ENCODE data around the gene ACTN3. TPM values are rescaled to one million over a fixed set of nuclear protein-coding genes. Genes with fewer than 3 reads are reported as not detected.
A peak's percentile ranks its signal among the peaks of the same experiment; 100 is the strongest.
"Not testable (repeated sequence)": the region's sequence is repeated elsewhere in the genome, so short reads cannot be mapped to it uniquely, and the experiment has no call there.

ACTN3 gene
- total and polyA plus RNA-seq, 5 experiments from 2014 or later: 0.08 to 0.27 TPM; not detected in 3

DNA sequence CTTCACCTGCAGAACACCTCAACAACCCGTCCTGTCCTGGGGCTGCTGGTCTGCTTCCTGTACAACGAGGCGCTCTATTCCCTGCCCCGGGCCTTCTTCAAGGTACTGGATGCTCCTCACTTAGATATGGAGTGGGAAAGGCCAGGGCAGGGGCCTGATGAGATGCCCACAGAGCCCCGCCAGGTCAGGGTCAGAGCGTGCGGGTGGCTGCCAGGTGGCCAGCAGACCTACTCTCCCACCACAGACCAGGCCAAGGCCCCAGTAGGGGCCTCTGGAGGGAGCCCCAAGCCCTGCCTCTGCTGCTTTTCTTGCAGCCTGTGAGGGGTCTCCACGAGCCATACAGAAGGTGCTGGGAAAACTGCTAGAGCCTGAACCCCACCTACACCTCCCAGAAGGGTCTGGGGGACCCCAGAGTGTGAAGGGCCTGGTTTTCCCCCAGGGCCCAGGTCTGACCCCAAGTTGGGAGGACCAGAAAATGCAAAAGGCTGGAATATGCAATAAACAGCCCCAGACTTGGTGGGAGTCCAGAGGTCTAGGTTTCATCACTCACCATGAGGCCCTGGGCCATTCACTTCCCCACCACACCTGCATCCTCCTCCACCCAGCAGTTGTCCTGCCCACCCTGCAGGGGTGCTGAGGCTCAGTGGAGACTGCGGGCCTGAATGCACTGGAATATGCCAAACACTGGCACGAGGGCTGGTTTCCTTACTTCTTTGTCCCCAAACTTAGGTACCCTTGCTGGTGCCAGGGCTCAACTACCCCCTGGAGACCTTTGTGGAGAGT is 15.6 kb upstream of the ACTN3 start:
- Mint-ChIP-seq H3K4me1 (peaks cover 0 to 9% (median 4%) of the 10 kb centered on the region in 4 donors), H3K27ac (peak overlapping the region in 3 of 10 donors; percentile 7 to 79 (median 25)), H3K27me3 (no peaks in the 10 kb centered on the region), H3K4me3 (no peak overlapping the region), H3K36me3 (peaks cover 0 to 31% (median 2%) of the 10 kb centered on the region in 3 donors), H3K9me3 (no peaks in the 10 kb centered on the region)
- no peak for DNase-seq
- POLR2A ChIA-PET: no interaction called here
- ATAC-seq: no peak

DNA sequence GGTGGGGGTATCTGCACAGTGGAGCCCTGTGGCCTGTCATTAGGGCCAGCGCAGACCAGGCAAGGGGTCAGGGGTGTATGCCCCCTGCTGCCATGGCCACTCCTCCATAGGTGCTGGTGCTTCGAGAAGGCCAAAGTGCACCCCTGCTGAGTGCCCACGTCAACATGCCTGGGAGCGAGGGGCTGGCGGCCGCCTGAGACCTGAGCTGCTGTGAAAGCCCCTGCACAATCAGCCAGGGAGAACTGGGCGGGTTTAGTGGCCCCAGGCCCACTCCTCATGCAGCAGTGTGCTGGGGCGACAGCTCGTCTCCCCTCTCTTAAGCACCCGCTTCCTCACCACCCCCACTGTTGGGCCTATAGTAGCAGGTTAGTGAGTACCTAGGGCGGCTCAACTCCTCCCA is 14.9 kb upstream of the ACTN3 start:
- peaks cover 0 to 35% (median 2%) of the 10 kb centered on the region in 3 donors for H3K36me3 Mint-ChIP-seq
- H3K27ac Mint-ChIP-seq: peak overlapping the region in 1 of 10 donors; percentile 83
- ATAC-seq: no peak
- no peaks in the 10 kb centered on the region for H3K9me3 Mint-ChIP-seq
- POLR2A ChIA-PET: no interaction called here
- no peak for DNase-seq
- no peaks in the 10 kb centered on the region for H3K27me3 Mint-ChIP-seq
- no peak overlapping the region for H3K4me3 Mint-ChIP-seq
- peaks cover 0 to 9% (median 4%) of the 10 kb centered on the region in 4 donors for H3K4me1 Mint-ChIP-seq

DNA sequence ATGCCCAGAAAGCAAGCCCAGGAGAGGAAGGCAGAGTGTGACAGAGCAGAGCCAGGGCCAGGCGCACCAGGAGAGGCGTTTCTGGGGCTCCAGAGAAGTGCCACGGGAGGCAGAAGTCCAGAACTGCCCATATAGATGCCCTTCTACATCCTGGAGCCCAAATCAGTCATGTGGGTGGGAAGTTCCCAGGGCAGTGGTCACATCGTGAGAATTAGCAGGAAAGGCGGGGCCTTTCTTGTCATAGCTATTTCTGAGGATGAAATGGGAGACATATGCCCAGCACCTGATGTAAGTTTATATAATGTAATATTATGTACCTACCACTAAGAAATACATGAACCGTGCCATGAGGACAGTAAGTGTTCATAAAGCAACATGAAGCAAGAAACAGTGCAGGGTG is 13.9 kb upstream of the ACTN3 start:
- no peak for DNase-seq
- no peaks in the 10 kb centered on the region for H3K27me3 Mint-ChIP-seq
- peaks cover 0 to 40% (median 2%) of the 10 kb centered on the region in 3 donors for H3K36me3 Mint-ChIP-seq
- H3K4me1 Mint-ChIP-seq: peaks cover 0 to 11% (median 4%) of the 10 kb centered on the region in 4 donors
- no peaks in the 10 kb centered on the region for H3K9me3 Mint-ChIP-seq
- no peak overlapping the region for H3K4me3 Mint-ChIP-seq
- H3K27ac Mint-ChIP-seq: peak overlapping the region in 3 of 10 donors; percentile 27 to 83 (median 52)
- POLR2A ChIA-PET: interaction anchor here (1.1 kb wide), 1 partner anchor 1199 kb away, joined by 3 read pairs; the partner anchor contains the start of gene DPF2
- no peak for ATAC-seq

DNA sequence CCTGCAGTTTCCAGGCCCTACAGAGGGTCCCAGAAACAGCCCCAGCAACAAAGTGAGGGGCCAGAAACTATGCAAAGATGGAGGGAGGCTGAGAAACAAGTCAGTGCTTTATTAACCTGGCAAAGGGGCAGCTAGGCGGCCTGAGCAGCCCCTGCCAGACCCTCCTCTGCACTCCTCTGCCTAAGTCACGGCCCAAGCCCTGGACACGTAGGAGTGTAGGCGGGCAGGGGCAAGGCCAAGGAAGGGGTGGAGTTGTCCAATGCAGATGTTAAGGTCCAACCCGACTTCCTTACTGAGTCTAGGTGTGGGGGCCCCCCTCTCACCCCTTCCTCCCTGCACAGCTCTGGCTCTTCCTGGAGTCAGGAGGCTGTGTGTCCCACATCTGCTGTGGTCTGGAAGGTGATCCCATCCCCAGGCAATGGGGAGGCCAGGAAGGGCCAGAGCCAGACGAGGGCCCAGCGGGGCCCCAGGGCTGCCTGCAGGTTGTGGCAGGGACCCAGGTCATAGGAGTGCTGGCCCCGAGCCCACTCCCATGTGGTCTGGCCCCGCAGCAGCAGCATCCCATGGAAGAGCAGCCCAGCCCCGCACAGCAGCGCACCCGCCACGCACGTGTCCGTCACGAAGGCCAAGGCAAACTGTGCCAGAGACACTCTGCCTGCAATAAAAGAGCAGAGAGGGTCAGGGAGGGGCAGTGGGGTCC is 7.4 kb upstream of the ACTN3 start:
- no peak for ATAC-seq
- H3K27me3 Mint-ChIP-seq: no peaks in the 10 kb centered on the region
- no peak overlapping the region for H3K27ac Mint-ChIP-seq
- DNase-seq: no peak
- no peak overlapping the region for H3K4me3 Mint-ChIP-seq
- peaks cover 0 to 71% (median 6%) of the 10 kb centered on the region in 3 donors for H3K36me3 Mint-ChIP-seq
- POLR2A ChIA-PET: no interaction called here
- no peaks in the 10 kb centered on the region for H3K9me3 Mint-ChIP-seq
- H3K4me1 Mint-ChIP-seq: peaks cover 26 to 36% (median 34%) of the 10 kb centered on the region in 4 donors

DNA sequence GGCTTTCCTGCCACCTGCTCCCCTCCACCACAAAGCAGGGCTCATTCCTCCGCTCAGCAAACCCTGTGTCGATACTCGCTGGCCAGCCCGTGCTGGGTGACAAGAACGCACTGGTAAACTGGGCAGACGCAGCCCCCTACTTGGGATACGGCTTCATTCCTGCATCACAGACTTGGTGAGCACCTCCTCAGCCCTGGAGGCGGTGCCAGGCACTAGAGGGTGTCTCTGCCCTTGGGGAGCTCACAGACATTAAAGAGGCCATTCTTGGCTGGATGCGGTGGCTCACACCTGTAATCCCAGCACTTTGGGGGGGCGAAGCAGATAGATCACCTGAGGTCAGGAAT is 6.9 kb upstream of the ACTN3 start:
- ATAC-seq: no peak
- Mint-ChIP-seq H3K4me1 (peaks cover 30 to 39% (median 35%) of the 10 kb centered on the region in 4 donors), H3K36me3 (peaks cover 0 to 69% (median 6%) of the 10 kb centered on the region in 3 donors), H3K4me3 (no peak overlapping the region), H3K27me3 (no peaks in the 10 kb centered on the region), H3K9me3 (no peaks in the 10 kb centered on the region), H3K27ac (no peak overlapping the region)
- DNase-seq: no peak
- POLR2A ChIA-PET: interaction anchor here (0.6 kb wide), 1 partner anchor 1009 kb away, joined by 3 read pairs; no protein-coding TSS in a partner anchor

DNA sequence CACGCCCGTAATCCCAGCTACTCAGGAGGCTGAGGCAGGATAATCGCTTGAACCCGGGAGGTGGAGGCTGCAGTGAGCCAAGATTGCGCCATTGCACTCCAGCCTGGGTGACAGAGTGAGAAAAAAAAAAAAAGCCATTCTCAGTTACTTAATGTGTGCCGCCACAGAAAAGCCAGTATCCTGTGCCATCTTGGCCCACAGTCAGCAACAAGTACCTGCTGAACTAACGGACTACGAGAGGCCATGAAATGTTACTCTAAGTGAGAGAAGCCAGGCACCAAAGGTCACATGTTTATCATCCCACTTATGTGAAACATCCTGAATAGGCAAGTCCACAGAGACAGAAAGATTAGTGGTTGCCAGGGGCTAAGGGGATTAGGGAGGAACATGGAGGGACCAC is 6.1 kb upstream of the ACTN3 start:
- not testable (repeated sequence) for H3K27me3 Mint-ChIP-seq, ATAC-seq, DNase-seq, H3K4me3 Mint-ChIP-seq, H3K9me3 Mint-ChIP-seq
- Mint-ChIP-seq H3K27ac (peak overlapping the region in 3 of 10 donors; percentile 61 to 84 (median 76)), H3K36me3 (peaks cover 0 to 63% (median 6%) of the 10 kb centered on the region in 3 donors), H3K4me1 (peaks cover 35 to 46% (median 38%) of the 10 kb centered on the region in 4 donors)
- POLR2A ChIA-PET: interaction anchor here (2.8 kb wide), 1 partner anchor 137 kb away, joined by 9 read pairs; the partner anchor contains the start of gene RBM4B

DNA sequence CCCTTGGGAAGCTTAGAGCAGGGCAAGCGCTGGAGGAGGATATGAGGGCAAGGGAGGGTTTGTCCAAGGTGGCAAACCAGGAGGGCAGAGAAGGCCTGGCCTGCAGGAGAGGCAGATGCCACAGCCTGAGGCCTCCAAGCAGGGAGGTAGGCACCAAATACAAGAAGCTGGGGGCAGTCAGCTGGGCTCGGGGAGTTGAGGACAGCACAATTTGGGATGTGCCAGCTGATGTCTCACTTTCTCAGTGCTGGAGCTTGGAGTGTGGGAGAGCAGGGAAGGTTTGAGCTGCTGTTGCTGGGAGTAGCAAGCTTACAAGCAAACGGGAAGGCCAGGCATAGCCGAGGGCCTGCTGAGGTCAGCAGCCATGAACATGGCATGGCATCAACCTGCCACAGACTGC is 4.8 kb upstream of the ACTN3 start:
- Mint-ChIP-seq H3K4me1 (peaks cover 34 to 47% (median 43%) of the 10 kb centered on the region in 4 donors), H3K9me3 (no peaks in the 10 kb centered on the region), H3K4me3 (peak overlapping the region in 6 of 10 donors; percentile 3 to 79 (median 54)), H3K27ac (peak overlapping the region in 9 of 10 donors; percentile 14 to 90 (median 77)), H3K36me3 (peaks cover 0 to 52% (median 6%) of the 10 kb centered on the region in 3 donors), H3K27me3 (no peaks in the 10 kb centered on the region)
- POLR2A ChIA-PET: interaction anchor here (0.6 to 2.8 kb wide), 2 partner anchors 18 to 136 kb away, joined by 4 to 9 read pairs; partner anchors contain the start of gene RBM4B
- ATAC-seq: no peak
- DNase-seq: no peak

DNA sequence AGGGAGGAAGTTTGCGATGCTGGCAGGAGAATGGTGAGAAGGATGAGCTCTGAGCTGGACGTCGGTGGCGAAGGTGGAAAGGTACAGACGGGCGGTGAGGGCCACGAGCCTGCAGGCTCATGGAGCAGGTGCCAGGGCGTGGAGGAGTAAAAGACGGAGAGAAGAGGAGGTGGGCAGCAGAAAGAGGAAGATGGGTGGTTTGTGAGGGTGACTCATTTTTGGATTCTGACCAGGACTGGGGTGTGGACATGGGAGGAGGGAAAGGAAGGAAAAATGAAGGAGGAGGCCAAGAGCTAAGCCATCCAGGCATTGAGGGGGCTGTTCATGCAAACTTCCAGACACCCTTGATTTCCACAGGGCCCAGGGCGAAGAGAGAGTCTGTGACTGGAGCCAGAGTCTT is 4.3 kb upstream of the ACTN3 start:
- no peaks in the 10 kb centered on the region for H3K27me3 Mint-ChIP-seq
- H3K36me3 Mint-ChIP-seq: peaks cover 0 to 48% (median 6%) of the 10 kb centered on the region in 3 donors
- H3K9me3 Mint-ChIP-seq: no peaks in the 10 kb centered on the region
- H3K27ac Mint-ChIP-seq: peak overlapping the region in 8 of 10 donors; percentile 81 to 97 (median 90)
- peaks cover 32 to 47% (median 43%) of the 10 kb centered on the region in 4 donors for H3K4me1 Mint-ChIP-seq
- ATAC-seq (no peak), DNase-seq (no peak)
- H3K4me3 Mint-ChIP-seq: peak overlapping the region in 7 of 10 donors; percentile 51 to 79 (median 68)
- POLR2A ChIA-PET: interaction anchor here (0.6 to 2.8 kb wide), 3 partner anchors 19 to 135 kb away, joined by 4 to 9 read pairs (median 6); partner anchors contain the start of genes BBS1 and RBM4B

DNA sequence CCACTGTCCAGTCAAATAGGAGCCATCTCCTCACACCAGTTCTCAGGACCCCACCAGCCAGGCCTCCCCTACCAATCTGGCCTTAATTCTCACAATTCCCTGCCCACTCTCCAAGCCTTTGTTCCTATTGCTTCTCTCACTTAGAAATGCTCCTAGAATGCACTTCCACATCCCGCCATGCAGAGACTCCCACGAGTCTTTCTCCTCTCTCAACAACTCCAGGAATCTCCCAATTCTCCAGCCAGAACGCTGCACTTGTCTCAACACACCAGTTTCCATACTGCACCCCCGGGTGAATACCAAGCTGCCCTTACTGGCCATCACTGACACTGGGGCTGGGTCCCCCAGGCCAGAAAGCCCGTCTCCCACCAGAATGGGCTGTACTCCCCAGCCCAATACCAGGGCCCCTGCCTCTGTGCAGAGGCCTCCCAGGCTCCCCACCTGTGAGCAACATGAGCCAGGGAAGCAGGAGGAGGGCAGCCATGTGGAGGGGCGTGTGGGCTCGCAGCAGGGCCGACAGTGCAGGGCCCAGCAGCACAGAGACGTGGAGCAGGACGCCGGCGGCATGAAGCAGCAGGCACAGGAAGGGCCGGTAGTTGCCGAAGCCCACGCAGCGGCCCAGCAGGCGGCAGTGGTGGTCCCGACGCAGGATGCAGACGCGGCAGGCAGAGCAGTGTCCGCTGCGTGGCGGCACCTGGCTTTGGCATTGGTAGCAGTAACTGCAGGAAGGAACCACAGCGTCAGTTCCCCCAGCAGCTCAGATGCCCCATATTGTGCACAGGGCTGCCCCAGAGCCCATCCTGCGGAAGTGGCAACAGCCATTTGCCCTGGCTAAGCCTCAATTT is 3.2 kb upstream of the ACTN3 start:
- peak overlapping the region; percentile 88 to 97 (median 92) for H3K27ac Mint-ChIP-seq
- H3K36me3 Mint-ChIP-seq: peaks cover 0 to 38% (median 3%) of the 10 kb centered on the region in 3 donors
- H3K4me3 Mint-ChIP-seq: peak overlapping the region; percentile 57 to 88 (median 78)
- DNase-seq (peak; percentile 52 to 89 (median 67)), ATAC-seq (peak; percentile 74 to 84)
- POLR2A ChIA-PET: interaction anchor here (0.6 to 3.7 kb wide), 7 partner anchors 25 to 135 kb away, joined by 3 to 41 read pairs (median 9); partner anchors contain the start of genes BBS1, CTSF, RBM14 and RBM4
- no peaks in the 10 kb centered on the region for H3K9me3 Mint-ChIP-seq
- H3K27me3 Mint-ChIP-seq: no peaks in the 10 kb centered on the region
- peaks cover 31 to 47% (median 43%) of the 10 kb centered on the region in 4 donors for H3K4me1 Mint-ChIP-seq

DNA sequence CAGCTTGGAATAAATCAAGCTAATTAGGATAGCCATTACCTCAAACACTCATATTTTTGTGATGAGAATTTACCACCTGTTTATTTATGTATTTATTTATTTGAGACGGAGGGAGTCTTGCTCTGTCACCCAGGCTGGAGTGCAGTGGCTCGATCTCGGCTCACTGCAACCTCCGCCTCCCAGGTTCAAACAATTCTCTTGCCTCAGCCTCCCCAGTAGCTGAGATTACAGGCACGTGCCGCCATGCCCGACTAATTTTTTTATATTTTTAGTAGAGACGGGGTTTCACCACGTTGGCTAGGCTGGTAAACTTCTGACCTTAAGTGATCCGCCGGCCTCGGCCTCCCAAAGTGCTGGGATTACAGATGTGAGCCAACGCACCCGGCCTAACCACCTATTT is 1.8 kb upstream of the ACTN3 start:
- Mint-ChIP-seq H3K4me1 (peaks cover 36 to 47% (median 43%) of the 10 kb centered on the region in 4 donors), H3K27ac (peak overlapping the region; percentile 71 to 96 (median 92)), H3K4me3 (peak overlapping the region; percentile 84 to 95 (median 87)), H3K36me3 (peaks cover 0 to 31% (median 0%) of the 10 kb centered on the region in 3 donors)
- not testable (repeated sequence) for H3K27me3 Mint-ChIP-seq, H3K9me3 Mint-ChIP-seq, ATAC-seq, DNase-seq
- POLR2A ChIA-PET: interaction anchor here (1.0 to 3.7 kb wide), 11 partner anchors 10 to 133 kb away, joined by 3 to 41 read pairs (median 7); partner anchors contain the start of genes CCDC87, CTSF, PELI3 and RBM14

DNA sequence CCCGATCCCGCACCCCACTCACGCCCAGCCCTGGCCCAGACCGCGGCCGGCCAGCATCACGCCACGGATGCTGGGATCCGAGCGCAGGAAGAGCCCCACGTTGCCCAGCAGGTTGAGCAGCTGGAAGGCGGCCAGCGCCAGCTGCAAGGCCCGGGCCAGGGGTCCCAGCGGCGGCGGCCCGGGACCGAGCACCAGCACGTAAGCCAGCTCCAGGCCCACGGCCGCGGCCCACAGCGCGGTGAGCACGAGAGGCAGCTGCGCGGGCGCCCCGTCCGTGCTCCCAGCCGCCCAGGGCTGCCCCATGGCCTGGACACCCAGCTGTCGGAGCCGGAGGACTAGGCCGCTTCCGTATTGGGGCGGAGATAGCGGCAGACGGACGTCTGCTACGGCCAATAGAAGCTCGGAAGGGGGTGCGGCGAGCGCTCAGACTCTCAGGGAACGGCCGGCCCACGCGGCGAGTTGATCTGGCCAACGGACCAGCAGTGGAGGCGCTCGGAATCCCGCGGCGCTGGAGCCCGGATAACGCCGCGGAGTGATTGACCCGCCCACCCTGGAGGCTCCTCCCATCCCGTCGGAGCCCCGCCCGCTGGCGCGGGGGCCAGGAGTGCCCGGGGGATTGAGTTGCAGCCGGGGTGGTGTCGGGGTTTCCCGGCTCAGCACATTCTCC is 869 bp upstream of the ACTN3 start, which contains the start of gene ZDHHC24:
TSS of gene ZDHHC24 (minus strand) at position 348 of the 667 bp plus-strand sequence. CDS start at position 303, 45 bp downstream.
- Mint-ChIP-seq H3K4me3 (peak within 1 kb of the TSS; percentile 85 to 95 (median 88)), H3K4me1 (peaks cover 36 to 47% (median 41%) of the 10 kb centered on the region in 4 donors), H3K27ac (peak within 1 kb of the TSS; percentile 71 to 96 (median 92)), H3K9me3 (no peaks in the 10 kb centered on the region), H3K36me3 (peaks cover 0 to 24% (median 0%) of the 10 kb centered on the region in 3 donors), H3K27me3 (no peaks in the 10 kb centered on the region)
- ATAC-seq: peak; percentile 77 to 78
- POLR2A ChIA-PET: interaction anchor here (1.0 to 3.7 kb wide), 18 partner anchors 9 to 132 kb away, joined by 3 to 41 read pairs (median 6); partner anchors contain the start of genes BBS1, CCDC87, CTSF and DPP3
- peak; percentile 64 to 84 (median 77) for DNase-seq

Measured in naive thymus-derived CD8-positive, alpha-beta T cell (primary cell).